H7 (cell line): ENCODE results near the gene ZNF44. TPM values are rescaled to one million over a fixed set of nuclear protein-coding genes. Genes with fewer than 3 reads are reported as not detected.
"Not testable (repeated sequence)": the region's sequence is repeated elsewhere in the genome, so short reads cannot be mapped to it uniquely, and the experiment has no call there.

Source experiments
- DNase-seq: peaks from one replicate; pipeline ENCODE4 v3.0.0; 2012
- H3K27me3 ChIP-seq: 2 replicates; pipeline ENCODE4 v1.6.0; 2011; ENCODE audit warnings: mild to moderate bottlenecking, low read length; ENCODE audit not compliant: control insufficient read depth, insufficient read depth
- H3K36me3 ChIP-seq: replicated peaks from 2 replicates; pipeline ENCODE4 v1.5.1; 2011; ENCODE audit warnings: low read length; ENCODE audit not compliant: control insufficient read depth, insufficient read depth
- H3K4me3 ChIP-seq: 2 replicates; pipeline ENCODE4 v1.5.1; 2011; ENCODE audit warnings: low read depth, mild to moderate bottlenecking, control low read depth, low read length, moderate library complexity; ENCODE audit not compliant: insufficient read depth
- total RNA-seq: library from RNA; depleted of rRNA; stranded (reverse); fragments of >200 nt; shearing (Covaris generic); gene quantifications from 2 replicates; pipeline ENCODE4 v1.2.3, GENCODE V29; 2014; rRNA removed

The ZNF44 gene
- 0.07 and 0.30 TPM in 2 replicates for total RNA-seq

DNA sequence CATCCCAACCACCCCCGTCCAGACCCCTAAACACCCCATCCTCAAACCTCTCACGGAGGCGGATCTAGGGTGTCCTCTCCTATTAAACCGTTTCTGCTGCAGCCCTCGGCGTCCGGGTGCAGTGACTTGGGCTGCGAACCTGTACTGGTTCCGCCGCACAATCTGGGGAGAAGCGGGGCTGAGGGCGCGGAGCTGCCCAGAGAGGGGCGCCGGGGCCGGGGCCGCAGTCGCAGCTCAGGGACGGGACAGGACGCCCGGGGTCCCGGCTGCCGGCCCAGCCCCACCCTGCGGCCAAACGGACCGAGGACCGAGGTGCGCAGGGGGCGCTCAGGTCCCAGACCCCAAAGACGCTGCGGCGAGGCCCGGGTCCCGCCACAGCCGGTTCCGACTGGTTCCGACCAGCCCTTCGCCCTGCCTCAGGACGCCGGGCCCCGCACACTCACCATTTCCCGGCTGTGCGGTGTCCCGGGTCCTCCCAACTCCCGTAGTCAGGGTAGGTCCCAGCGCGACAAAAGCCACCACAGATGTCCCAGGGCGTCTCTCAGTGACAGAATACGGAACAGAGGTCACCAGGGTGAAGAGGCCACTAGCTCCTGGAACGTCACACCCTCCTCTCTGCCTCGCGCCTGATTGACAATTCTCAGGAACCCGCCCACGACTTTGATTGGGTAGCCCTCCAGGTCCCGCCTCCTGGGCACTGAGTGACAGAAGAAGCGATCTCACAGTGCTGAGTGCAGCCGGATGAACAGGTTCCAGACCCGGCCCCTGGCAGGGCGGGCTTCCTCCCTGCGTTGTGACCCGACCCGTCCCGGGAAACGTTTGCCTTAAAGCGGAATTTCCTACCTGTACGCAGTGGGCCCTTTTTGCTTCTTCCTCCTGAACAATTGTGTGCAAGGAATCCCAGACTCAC is at the start of gene ZNF44:
Gene ZNF44 (minus strand): TSS at position 635 of the 910 bp plus-strand sequence. CDS start 189 bp downstream, at position 446.
- Histone ChIP-seq H3K4me3 (peak within 1 kb of the TSS; percentile 52; the same call in 1 of the 2 replicates), H3K27me3 (no peaks in the 10 kb centered on the region; the same call in 1 of the 2 replicates), H3K36me3 (no peaks in the 10 kb centered on the region)
- peak; percentile 96 for DNase-seq

DNA sequence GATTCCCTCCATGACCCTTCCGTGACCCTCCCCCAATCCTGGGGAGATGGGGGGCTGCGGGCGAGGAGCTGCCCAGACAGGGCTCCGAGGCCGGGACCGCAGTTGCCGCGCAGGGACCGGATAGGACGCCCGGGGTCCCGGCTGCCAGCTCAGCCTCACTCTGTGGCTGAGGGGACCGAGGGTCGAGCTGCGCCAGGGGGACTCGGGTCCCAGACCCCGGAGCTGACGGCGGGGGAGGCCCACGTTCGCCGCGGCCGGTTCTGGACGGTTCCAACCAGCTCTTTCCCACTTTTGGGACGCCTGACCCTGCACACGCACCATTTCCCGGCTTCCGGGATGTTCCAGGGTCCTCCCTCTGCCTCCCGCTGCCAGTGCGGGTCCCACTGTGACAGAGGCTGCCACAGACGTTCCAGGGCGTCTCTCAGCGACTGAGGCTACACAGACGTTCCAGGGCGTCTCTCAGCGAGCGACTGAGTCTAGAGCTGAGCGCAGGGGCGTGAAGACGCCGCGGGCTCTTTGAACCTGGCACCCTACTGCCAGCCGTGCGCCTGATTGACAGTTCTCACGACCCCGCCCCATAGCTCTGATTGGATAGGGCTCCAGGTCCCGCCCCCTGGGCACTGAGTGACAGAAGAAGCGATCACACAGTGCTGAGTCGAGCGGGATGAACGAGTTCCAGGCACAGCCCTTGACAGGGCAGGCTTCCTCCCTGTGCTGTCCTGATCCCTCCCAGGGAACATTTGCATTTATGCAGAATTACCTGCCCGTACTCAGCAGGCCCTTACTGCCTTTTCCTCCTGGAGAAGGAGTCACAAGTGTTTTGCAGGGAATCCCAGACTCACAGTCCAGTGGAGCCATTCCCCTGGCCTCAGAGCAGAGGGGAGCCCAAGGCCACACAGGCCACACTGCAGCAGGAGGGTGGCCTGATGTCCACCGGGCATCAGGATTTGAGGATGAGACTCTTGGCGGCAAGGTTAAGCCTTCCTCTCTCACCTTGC is 38.8 kb upstream of the ZNF44 start, which contains the start of gene ZNF563:
Gene ZNF563 (minus strand): TSS at position 472 of the 998 bp plus-strand sequence. CDS start 151 bp downstream, at position 321.
- Histone ChIP-seq H3K4me3 (peak within 1 kb of the TSS; percentile 64; the same call in 1 of the 2 replicates), H3K27me3 (peaks cover 2% of the 10 kb centered on the region; the same call in 1 of the 2 replicates)
- DNase-seq: peak; percentile 95

DNA sequence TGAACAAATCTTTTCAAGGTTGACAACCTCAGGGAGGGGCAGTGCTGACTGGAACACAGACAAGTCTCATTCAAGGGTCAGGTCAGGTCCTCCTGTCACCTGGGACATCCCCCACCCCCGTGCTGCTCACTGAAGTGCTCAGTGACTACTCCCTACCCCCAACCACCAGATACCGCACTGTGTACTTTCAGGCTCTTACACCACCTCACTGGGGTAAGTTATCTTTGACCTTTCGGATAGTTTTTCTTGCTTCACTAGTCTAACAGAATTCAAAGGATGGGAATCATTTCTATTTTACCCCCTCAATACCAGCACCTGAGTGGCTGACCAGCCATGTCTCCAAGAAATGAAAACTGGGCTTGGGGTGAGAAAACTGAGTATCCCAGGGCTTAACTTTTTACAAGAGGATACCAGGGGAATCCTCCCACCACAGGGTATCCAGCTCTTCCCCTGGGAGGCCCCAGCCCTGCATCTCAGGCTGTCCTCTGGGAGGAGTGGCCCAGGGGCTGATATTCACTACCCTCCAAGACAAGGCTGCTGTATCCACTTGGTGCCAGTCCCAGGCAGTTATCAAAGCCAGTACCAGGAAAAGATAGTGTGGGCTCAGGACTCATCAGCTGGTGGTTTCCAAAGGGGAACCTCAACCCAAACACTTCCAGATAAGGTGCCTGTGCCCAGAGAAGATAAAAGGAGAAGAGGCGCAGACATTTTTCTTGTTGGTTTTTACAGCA is 36.7 kb upstream of the ZNF44 start:
- Histone ChIP-seq H3K36me3 (no peaks in the 10 kb centered on the region), H3K4me3 (no peak overlapping the region), H3K27me3 (peaks cover 2% of the 10 kb centered on the region; the same call in 1 of the 2 replicates)
- peak; percentile 41 for DNase-seq

More for the DNA sequence above, 38.8 kb upstream of the ZNF44 start, which contains the start of gene ZNF563:
- no peaks in the 10 kb centered on the region for H3K36me3 ChIP-seq

DNA sequence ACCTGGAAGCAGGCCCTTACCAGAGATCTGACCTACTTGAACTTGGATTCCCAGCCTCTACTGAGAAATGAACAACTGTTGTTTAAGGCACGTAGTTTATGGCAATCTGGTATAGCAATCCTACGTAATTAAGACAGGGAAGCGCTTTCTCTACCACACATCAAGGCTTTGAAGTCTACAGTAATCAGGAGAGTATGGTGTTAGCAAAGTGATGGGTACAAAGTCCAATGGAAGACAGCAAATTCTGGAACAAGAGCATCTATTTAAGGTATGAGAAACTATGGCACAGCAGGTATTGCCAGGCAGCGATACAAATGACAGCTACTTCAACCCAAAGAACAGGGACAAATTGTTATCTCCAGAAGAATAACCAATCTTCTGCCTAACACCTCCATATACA is 35.7 kb upstream of the ZNF44 start:
- no peak overlapping the region for H3K4me3 ChIP-seq
- H3K27me3 ChIP-seq: peaks cover 2% of the 10 kb centered on the region; the same call in 1 of the 2 replicates
- H3K36me3 ChIP-seq: no peaks in the 10 kb centered on the region
- no peak for DNase-seq

DNA sequence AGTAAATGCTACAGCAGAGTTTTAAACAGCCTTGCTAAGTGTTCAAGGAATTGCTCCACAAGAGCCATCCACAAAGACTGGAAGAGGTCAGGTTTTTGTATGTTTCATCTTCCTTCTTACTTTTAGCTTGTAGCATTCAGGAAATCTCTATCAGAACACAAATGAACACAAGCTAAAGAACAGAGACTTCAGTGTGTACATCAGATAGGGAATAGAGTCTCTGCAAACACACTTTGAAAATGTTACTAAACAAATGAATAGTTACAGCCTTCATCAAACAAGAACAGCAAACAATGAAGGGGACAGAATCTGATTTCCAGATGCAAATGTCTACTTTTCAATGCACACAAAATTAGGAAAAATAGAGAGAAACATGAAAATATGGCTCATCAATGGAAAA is 31.0 kb upstream of the ZNF44 start:
- no peaks in the 10 kb centered on the region for H3K36me3 ChIP-seq
- DNase-seq: no peak
- no peak overlapping the region for H3K4me3 ChIP-seq
- H3K27me3 ChIP-seq: no peaks in the 10 kb centered on the region

DNA sequence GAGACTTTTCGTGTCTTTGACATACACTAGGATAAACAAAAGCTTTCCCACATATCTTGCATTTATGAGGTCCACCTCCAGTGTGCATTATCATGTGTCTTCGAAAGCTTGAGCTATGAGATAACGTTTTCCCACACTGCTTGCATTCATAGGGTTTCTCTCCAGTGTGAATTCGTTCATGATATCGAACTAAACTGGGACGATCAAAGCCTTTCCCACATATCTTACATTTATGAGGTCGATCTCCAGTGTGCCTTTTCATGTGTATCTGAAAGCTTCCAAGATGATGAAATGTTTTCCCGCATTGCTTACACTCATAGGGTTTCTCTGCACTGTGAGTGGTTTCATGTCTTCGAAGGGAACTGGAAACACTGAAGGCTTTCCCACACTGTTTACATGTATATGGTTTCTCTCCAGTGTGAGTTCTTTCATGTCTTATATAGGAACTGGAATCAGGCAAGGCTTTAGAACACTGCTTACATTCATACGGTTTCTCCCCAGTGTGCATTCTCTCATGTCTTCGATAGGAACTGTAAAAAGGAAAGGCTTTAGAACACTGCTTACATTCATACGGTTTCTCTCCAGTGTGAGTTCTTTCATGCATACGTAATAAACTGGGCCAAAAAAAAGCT is 24.2 kb upstream of the ZNF44 start:
- no peaks in the 10 kb centered on the region for H3K27me3 ChIP-seq
- H3K36me3 ChIP-seq: no peaks in the 10 kb centered on the region; the same call in 1 of the 2 replicates
- H3K4me3 ChIP-seq: no peak overlapping the region
- DNase-seq: no peak

DNA sequence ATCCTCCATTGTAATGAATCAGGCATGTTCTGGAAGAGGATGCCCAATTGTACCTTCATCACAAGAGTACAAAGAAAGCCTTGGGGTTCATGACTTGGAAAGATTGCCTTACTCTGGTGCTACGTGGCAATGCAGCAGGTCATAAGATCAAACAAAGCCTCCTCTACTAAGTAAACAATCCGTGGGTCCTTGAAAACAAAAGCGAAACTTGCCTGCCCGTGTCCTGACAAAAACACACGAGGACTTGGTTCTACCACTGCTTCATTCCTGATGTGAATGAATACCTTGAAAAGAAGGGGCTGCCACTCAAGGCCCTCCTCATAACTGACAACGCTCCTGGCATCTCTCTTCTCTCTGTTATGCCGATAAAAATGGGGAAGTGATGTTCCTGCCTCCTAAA is 19.9 kb upstream of the ZNF44 start:
- DNase-seq: no peak
- H3K27me3 ChIP-seq: no peaks in the 10 kb centered on the region
- H3K36me3 ChIP-seq: no peaks in the 10 kb centered on the region; the same call in 1 of the 2 replicates
- H3K4me3 ChIP-seq: no peak overlapping the region

DNA sequence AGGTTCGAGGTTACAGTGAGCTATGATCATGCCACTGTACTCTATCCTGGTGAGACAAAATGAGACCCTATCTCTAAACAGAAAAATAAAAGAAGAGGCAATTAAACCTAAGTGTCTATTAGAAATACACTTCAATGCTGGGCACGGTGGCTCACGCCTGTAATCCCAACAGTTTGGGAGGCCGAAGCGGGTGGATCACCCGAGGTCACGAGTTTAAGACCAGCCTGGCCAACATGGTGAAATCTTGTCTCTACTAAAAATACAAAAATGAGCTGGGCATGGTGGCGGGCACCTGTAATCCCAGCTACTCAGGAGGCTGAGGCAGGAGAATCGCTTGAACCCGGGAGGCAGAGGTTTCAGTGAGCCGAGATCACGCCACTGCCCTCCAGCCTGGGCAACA is 14.2 kb upstream of the ZNF44 start:
- H3K27me3 ChIP-seq, DNase-seq, H3K4me3 ChIP-seq, H3K36me3 ChIP-seq: not testable (repeated sequence)

DNA sequence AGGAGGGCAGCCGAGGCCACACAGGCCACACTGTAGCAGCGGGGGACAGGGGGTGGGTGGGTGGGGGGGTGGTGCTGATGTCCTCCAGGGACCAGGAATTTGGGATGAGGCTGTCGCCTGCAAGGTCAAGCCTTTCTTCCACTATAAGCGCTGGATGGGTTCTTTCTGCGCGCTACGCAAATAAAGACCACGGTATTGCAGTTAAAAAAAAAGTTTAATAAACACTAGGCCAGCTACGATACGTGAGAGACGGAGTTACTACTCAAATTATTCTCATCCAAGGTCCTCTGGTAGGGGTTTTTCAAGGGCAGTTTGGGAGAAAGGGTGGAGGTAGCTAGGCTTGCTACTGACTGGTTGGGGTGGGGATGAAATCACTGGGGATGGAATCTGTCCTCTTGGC is 508 bp upstream of the ZNF44 start:
- Histone ChIP-seq H3K4me3 (peak overlapping the region; percentile 31; the same call in 1 of the 2 replicates), H3K36me3 (no peaks in the 10 kb centered on the region), H3K27me3 (no peaks in the 10 kb centered on the region; the same call in 1 of the 2 replicates)
- DNase-seq: no peak

DNA sequence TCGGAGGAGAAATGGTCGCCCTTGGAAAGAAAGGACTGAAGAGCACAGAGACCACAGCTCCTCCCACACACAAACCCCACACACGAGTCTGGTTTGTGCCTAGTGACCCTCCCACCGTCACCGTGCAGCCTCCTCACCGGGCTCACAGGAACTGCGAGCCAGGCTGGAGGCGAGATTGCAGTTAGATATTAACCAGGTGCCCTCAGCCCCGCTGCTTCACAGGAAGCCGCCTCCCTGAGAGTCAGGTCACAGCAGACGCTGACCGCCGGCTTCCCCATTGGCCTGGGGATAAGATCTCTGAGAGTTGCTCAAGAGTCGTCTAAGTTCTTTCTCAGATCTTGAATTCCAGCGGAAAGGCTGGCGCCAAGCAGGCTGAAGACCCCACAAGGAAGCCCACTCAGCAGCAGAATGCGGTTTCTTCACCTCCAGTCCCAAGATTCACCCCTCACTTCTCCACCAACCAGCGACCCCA is 870 bp downstream of the ZNF44 start:
- Histone ChIP-seq H3K36me3 (no peaks in the 10 kb centered on the region), H3K4me3 (peak overlapping the region; percentile 52; the same call in 1 of the 2 replicates), H3K27me3 (no peaks in the 10 kb centered on the region; the same call in 1 of the 2 replicates)
- peak; percentile 64 for DNase-seq

DNA sequence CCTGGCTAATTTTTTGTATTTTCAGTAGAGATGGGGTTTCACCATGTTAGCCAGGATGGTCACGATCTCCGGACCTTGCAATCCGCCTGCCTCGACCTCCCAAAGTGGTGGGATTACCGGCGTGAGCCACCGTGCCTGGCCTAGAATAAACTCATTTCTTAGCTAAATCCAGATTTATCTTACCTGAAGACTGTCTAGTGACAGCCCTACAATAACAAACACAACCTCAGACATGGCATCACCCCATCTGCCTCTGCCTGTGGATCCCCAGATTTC is 5.0 kb downstream of the ZNF44 start:
- Histone ChIP-seq H3K36me3 (no peaks in the 10 kb centered on the region), H3K4me3 (no peak overlapping the region), H3K27me3 (no peaks in the 10 kb centered on the region; the same call in 1 of the 2 replicates)
- no peak for DNase-seq

DNA sequence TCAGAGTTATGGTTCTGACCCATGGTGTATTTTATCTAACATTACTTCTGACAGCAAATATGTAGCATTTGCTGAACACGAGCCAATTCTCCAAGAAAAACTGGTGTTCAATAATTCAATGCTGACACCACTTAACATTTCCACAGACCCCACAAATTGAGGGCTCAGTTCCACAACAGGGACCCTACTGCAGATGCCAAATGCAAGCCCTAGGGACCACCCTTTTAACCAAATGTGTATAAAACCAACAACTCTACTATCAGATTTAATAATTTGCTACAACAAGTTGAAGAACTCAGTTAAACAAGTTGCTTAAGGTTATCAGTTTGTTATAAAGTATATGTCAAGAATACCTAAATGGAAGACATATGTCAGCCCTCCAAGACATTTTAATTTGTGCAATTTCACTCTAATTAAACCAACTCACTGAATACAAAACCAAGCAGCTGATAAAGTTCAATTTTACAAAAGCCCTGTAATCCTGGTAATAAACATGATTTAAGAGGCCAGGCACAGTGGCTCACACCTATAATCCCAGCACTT is 6.7 kb downstream of the ZNF44 start:
- no peak for DNase-seq
- H3K27me3 ChIP-seq: no peaks in the 10 kb centered on the region
- H3K36me3 ChIP-seq: no peaks in the 10 kb centered on the region
- no peak overlapping the region for H3K4me3 ChIP-seq

DNA sequence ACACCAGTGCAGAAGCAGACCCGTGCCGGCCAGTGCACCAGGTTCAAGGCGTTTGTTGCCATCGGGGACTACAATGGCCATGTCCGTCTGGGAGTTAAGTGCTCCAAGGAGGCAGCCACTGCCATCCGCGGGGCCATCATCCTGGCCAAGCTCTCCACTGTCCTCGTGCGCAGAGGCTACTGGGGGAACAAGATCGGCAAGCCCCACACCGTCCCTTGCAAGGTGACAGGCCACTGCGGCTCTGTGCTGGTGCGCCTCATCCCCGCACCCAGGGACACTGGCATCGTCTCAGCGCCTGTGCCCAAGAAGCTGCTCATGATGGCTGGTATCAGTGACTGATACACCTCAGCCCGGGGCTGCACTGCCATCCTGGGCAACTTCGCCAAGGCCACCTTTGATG is 10.1 kb downstream of the ZNF44 start:
- no peak overlapping the region for H3K4me3 ChIP-seq
- no peaks in the 10 kb centered on the region for H3K36me3 ChIP-seq
- H3K27me3 ChIP-seq: no peaks in the 10 kb centered on the region
- DNase-seq: no peak
